Stimulated activated CD8-positive, alpha-beta memory T cell treated with anti-CD3 and anti-CD28 coated beads, Interleukin-7, amount 100 ng/mL, for 1 hour (primary cell): ENCODE measurements around the gene KRTAP10-2.

ENCODE experiments used
- DNase-seq, 2 donors: peaks; one replicate each; pipeline ENCODE4 v3.0.0-alpha.2; 2020; ENCODE audit warnings: low read depth in 2 of 2

The KRTAP10-2 gene

DNA sequence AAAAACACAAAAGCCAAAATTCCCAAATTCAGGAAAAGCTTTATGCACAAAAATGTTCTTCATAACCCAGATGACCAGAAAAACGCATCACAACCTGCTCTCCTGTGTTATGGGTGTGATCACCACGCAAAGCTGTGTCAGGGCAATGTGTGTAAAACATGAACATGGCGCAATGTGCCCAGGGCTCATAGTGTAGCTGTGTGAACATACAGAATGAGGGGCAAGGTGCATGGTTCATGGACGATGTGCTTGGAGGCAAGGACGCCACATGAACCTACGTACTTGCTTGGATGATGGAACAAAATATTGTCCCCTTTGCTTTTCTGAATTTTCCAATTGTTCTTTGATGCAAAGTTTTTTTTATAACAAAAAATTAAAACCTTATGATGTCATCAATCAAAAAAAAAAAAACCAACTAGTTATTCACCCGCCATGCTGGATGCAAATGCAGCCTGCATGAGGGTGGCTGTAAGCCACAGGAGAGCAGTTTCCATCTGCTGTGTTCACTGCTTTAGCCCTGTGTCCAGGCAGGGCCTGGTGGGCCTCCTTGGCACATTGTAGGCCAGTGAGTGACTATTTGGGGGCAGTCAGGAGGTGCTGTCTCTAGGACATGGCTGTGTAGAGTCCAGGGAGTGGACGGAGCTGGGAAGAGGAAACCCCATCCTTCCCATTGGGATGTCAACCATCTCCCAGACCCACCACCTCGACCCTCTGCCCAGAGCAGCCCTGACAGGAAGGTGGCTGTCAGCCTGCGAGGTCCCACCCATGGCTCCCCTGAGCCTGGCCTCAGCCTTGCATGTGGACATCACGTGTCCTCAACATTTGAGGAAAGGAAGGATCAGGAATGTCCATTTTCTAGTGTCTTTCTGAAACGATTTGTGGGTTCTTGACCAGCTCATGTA lies 25.0 kb downstream of the KRTAP10-2 start:
- DNase-seq, result no peak

DNA sequence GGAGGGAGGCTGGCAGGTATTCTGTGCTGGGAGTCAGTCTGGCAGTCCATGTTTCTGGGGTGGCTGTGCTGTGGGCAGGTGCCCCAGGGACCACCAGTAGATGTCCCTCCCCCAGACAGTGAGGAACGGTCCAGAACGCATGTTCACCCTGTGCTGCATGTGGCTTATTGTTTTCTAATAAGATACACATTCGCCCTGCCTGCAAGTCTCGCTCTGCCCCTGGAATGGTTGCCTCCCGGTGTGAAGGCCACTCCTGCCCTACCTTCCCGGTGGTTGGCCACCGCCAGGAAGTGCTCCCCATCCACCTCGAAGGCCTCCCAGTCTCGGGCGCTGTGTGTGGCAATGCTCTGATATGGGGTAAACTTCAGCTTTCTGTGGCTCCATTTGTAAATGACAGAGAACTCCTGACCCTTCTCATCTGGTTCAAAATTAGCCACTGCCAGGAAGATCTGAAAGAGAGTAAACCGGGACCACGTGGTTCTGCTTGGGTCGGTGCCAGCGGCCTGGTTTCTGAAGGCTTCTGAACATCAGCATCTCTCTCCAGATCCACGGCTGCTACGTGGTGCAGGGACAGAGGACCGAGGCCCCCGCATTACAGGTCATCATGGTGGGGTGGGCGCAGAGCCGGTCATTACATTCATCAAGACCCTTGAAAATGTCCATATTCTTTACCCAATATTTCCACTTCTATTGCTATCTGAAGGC lies 25.8 kb downstream of the KRTAP10-2 start:
- no peak for DNase-seq

DNA sequence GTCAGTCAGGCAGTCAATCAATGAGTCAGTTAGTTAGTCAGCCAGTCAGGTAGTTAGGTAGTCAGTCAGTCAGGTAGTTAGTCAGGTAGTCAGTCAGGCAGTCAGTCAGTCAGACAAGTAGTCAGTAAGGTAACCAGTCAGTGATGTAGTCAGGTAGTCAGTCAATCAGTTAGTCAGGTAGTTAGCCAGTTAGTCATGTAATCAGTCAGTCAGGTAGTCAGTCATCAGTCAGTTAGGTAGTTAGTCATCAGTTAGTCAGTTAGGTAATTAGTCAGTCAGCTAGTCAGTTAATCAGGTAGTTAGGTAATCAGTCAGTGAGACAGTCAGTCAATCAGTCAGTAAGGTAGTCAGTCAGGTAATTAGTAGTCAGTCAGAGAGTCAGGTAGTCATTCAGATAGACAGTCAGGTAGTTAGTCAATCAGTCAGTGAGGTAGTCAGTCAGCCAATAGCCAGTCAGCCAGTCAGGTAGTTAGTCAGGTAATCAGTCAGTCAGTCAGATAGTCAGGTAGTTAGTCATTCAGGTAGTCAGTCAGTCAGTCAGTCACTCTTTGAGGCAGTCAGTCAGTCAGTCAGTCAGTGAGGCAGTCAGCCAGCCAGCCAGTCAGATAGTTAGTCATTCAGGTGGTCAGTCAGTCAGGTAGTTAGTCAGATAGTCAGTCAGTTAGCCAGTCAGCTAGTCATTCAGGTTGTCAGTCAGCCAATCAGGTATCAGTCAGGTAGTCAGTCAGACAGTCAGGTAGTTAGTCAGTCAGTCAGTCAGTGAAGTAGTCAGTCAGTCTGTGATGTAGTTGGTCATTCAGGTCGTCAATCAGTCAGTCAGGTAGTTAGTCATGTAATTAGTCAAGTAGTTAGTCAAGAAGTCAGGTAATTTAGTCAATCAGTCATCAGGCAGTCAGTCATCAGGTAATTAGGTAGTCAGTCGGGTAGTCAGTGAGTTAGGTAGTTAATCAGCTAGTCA lies 26.6 kb downstream of the KRTAP10-2 start:
- no peak for DNase-seq

DNA sequence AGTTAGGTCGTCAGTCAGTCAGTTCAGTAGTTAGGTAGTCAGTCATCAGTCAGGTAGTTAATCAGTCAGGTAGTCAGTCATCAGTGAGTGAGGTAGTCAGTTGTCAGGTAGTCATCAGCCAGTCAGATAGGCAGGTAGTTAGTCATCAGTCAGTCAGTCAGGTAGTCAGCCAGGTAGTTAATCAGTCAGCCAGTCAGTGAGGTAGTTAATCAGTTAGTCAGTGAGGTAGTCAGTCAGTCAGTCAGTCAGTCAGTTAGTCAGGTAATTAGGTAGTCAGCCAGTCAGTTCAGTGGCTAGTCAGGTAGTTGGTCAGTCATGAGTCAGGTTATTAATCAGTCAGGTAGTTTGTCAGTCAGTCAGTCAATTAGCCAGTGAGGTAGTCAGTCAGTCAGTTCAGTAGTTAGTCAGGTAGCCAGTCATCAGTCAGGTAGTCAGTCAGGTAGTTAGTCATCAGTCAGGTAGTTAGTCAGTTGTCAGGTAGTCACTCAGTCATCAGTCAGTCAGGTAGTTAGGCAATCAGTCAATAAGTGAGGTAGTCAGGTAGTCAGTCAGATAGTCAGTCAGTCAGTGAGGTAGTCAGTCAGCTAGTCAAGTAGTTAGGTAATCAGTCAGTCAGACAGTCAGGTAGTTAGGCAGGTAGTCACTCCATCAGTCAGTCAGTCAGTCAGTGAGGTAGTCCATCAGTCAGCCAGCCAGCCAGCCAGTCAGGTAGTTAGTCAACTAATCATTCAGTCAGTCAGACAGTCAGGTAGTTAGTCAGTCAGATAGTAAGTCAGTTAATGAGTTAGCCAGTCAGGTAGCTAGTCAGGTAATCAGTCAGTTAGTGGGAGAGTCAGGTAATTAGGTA lies 27.5 kb downstream of the KRTAP10-2 start:
- no peak for DNase-seq

DNA sequence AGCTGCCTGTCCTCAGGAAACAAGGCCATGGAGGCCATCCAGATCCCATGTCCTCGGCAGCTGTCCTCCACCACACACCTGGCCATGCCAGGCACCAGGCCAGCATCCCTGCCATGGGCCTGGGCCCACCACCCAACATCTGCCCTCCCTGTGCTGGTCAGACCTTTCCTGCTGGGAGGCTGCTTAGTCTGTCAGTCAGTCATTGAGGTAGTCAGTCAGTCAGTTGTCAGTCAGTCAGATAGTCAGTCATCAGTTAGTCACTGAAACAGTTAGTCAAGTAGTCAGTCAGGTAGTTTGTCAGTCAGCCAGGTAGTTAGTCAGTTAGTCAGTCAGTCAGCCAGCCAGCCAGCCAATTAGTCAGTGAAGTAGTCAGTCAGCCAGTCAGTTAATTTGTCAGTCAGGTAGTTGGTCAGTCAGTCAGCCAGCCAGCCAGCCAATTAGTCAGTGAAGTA lies 28.5 kb downstream of the KRTAP10-2 start:
- DNase-seq, result no peak

DNA sequence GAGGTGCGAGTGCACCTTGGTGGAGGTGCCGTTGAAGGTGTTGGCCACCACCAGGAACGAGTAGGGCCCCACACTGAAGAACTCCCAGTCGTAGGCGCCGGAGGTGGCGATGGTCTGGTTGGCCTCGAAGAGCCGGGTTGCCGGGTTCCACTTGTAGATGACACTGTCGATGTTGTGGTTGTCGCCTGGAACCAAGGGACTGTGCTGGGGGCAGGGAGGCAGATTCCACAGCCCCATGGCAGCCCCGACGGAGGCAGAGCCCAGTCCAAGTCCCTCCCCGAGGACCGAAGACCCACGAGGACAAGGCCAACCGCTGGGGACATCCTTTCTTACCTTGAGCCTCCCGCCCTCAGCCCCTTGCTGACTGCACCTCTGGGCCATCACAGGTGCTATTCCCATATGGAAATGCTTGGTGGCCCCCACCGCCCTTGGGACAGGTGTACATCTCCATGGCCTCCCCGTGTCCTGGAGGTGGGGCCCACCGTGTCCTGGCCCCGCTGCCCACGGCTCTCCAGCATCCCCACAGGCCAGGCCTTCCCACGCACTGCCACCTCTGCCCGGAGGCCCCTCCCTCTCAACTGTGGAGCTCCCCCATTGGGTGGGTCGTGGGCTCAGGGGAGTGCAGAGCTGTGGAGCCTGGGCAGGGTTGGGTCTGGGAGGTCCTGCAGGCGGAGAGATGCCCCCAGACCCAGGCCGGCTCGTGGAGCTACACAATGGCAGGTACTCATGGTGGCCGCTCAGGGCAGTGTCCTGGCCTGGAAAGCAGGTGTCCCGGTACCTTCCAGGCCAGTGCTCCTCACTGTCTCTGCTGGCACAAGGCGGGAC lies 29.2 kb downstream of the KRTAP10-2 start:
- DNase-seq, result no peak

DNA sequence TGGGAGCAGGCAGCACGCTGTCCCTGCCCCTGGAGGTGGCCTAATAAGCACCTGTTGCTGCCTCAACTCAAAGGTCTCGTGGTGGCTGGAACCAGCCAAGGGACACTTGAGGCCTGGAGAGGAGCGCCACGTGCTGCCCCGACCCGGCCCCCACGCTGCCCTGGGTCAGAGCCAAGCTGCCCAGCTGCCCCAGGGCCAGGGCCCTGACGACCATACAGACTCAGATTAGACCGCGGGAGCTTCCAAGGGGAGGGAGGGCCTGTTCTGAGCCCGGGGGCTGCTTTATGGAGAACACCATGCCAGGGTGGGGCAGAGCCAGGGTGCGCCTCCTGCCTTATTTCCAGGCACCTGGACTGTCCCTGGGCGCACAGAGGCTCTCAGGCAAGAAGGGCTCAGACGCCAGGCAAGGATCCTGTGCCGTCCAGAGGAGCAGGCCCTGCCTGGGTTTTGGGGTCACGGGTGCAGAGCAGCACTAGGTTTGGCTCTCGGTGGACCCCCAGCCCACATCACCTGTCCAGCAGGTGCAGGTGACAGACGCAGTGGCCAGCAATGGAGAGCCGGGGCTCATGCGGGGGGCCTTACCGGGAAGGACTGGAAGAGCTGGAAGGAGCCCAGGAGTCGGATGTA lies 29.9 kb downstream of the KRTAP10-2 start:
- no peak for DNase-seq

DNA sequence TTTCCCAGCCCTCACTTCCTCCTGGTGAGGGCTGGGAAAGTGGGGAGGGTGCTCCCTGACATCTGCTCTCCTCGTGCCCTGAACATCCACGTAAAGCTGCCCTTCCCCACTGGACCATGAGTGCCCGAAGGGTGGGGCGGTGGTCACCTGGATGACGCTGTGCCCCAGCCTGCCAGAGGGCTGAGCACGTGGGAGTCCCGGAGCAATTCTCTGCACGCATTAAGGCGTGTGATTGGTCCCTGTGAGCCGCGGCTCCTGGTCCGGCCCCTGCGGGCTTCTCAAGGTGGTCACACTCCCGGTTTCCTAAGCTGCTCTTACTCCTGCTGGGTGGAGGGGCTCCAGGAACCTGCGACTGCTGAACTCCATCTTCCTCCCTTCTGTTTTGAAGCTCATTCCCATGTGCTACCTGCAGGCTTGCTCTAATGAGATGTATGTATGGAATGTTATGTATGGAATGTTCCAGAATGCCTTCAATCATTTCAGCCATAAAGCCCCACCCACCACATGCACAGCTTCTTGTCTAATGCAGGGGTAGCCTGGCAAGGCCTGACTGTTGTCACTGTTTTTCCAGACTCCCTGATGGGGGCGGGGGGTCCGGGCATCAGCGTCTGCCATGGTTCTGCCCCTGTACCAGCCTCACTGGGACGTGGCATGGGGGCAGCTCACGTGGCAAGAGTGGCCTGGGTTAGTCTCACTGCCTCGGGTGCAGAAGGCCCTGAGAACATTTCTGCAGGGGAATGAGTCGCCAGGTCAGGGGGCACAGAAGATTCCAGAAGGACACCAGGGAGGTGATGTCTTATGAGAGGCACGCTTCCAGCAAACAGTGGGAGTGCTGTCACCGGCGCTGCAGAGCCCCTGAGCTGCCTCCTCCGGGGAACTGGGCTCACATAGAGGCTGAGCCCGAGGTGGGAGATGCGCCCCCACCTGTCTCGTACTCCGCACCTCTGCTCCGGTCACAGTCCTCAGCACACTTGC lies 30.7 kb downstream of the KRTAP10-2 start:
- DNase-seq, result no peak

DNA sequence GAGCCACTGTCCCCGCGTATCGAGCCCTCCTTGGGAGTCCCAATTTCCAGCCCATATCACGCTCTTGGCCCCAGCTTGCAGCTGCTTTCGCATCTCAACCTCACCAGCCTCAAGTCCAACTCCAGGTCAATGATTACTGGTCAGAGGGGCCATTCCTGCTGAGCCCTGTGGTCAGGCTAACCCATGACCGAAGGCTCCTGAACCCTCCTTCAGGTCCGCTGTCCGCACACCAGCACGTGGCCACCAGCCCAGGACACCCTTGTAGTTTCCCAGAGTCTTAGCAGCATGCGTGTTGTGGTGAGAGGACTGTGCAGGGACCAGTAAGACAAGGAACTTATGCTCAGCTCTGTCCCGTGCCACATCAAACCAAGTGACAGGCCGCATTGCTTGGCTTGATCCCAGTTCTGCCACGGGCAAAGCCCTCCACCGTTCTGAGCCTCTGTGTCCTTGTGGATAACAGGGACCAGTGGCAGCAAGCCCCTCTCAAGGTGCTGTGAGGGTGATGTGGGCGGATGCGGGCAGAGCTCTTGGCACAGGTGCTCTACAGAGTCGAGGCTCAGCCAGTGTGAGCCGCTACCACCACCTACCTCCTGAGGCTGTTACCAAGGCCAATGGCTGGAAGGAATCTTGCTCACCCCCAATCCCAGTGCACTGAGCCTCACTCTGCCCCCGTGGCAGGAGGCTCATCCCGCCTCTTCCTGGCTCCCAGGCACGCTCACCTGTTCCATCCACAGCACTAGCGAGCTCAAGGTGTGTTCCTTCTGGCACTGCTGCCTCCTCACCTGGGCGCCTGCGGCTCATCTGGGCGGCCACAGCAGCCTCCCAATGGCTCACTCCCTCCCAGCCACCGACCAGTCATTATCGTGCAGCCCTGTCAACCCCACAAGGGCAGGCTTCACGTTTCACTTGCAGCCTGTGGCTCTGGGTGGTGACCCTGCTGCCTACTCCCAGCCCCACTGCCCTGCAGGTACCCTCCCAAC lies 31.7 kb downstream of the KRTAP10-2 start:
- DNase-seq, result no peak

DNA sequence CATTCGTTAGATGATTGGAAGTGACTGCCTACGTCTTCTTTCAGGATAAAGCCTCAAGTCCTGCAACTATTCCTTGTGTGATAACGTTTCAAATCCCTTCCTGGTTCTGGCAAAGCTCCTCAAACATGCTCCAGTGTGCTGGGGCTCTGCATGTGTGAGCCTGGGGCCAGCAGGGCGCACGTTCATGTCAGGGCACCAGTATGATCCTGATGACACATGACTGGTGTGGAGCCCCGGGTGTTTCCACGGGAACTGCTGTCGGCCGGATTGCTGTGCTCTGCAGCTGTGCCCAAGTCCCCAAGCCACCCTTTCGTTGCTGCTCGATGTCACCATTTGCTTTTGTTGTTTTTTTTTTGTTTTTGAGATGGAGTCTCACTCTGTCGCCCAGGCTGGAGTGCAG lies 32.6 kb downstream of the KRTAP10-2 start:
- no peak for DNase-seq

DNA sequence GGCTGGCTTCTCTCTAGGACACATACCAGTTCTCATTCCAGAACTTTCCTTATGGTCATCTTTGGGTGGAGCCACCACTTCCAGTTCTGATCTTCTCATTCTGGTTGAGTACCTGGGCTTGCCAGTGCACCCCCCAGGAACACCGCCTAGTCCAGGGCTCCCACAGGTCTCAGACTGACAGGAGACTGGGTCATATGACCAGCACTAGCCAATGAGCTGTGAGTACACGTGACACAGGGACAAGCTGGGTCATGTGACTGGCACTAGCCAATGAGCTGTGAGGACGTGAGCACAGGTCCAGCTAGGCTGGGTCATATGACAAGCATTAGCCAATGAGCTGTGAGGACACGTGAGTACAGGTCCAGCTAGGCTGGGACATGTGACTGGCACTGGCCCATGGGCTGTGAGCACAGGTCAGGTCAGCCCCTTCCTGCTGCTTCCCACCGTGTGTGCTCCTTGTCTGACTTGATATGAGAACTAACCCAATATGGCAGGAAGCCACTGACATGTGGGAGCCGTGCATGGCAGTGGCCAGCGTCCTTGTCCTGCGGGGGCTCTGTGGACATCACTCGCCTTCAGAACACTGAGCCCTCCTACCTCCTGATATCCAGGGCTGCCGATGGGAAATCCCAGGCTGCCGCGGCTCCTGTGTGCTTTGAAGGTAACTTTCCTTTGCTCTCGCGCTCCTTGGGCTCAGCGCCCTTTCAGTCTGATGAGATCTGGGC lies 34.0 kb downstream of the KRTAP10-2 start:
- DNase-seq, result no peak

DNA sequence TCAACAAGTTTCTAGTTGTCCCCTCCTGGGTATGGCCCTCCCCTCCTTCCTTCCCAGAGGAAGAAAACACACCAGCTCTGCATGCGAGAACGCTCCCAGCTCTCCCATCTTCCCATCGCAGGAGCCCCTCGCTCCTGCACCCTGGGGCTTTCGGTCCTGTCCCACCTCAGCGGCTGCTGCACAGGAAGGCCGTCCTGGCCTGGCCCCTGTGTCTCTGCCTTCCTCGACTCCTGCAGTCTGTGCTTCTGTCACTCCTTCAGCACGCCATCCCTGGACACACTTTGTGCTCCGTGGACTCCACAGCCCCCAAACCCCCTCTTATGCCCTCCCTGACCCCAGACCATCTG lies 34.5 kb downstream of the KRTAP10-2 start:
- DNase-seq, result no peak

DNA sequence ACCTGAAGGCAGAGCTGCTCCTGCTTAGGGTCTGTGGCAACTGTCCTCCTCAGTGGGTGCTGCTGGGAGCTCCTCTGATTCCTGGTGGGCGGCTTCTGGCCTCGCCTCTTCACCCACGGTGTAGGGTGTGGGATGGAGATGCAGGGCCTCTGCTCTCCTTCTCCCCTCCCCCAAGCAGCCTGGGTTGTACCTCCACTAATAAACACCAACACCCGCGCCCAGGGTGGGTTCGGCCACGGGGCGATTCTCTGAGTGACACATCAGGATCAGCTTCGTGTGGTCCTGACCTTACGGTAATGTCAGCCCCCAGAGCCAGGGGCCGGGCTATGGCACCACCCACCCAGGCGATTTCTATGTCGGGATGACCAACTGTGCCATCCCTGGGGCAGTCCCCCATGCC lies 35.0 kb downstream of the KRTAP10-2 start:
- DNase-seq, result no peak

DNA sequence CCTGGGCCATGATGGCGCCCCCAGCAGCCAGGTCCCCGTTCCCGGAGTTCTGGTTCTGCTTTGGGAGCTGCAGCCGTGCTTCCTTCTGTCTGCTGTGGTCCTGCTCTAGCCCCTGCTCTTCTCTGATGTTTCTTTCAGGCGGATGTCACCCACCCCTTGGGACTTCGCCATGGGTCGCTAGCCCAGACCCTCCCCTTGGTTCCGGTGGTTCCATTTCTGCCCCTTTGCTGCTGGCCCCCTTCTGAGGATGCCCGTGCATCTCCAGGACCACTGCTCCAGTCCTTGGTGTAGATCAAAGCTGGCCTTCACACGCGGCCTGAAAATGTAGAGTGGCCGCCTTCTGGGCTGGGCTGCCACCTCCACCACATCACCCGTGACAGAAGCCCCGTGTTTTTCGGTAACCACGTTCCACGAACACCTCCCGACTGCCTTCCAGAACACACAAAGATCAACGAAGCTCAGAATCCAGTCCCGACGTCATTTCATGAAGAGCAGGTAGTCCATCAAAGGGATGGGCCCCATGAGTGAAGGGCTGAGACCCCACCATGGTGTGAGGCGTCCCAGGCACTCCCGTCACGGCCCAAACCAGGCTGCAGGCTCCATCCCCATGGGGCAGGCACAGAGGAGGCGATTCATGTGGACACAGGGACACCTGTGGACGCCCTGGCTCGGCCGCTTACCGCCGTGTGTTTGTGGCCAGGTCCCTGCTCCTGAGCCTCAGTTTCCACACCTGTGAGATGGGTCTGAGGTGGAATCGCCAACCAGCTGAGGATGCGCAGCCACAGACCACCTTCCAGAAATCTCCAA lies 35.7 kb downstream of the KRTAP10-2 start:
- no peak for DNase-seq

DNA sequence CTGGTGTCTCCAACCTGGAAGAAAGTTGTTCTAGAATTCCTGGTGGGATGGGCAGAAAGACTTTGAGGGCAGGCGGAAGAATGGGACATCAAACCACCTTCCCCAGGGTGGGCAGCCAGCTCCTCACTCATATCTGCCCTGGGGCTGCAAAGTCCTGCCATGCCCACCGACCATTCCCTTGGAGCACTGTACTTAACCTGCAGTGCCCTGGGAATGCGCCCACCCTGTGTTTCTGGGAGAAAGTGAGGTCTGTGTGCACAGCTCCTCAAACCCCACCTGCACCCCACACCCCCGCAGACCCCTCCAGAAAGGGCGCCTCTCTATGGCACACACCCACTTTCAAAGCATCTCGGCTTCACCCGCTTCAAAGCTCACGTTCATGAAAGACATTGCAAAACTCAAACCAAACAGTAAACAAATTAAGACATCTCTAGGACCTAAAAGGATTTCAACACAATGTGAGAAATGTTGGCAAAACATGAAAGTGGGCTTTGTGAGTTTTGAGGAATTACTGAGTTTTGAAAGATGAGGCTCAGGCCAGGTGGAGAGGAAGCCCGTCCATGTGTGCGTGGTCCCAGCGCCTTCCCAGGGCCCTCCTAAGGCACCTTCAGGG lies 36.5 kb downstream of the KRTAP10-2 start:
- DNase-seq, result no peak

DNA sequence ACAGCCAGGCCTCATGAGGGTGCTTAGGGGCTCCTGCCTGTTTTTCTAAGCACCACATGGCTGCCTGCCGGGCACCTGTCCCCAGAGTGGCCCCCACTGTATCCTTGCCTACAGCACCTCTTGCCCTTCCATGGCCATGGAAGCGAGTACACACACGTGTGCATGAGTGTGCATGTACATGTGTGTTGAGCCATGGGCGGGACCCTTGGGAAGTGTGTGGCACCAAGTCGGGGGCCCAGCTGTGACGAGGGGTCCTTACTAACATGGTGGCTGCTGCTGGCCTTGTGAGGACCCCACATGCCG lies 37.1 kb downstream of the KRTAP10-2 start:
- DNase-seq, result no peak
